A673 (cell line): Measurements from ENCODE around the gene RFTN1. TPM values are rescaled to one million over a fixed set of nuclear protein-coding genes. Genes with fewer than 3 reads are reported as not detected.

Source experiments
- BruUV-seq: library from RNA; stranded (reverse); fragments of 400-500 nt; replicated peaks from 2 replicates; lab custom pipeline; 2021; lab: Mats Ljungman, UMichigan
- CTCF ChIA-PET: fragments of 300-600 bp; sonication (Branson Sonifier 250); formaldehyde crosslinking; loops from one replicate; lab custom pipeline; 2022; ENCODE audit warnings: antibody characterized with exemption; lab: Charles Lee
- POLR2A ChIA-PET: fragments of 300-600 bp; sonication (Branson Sonifier 250); formaldehyde crosslinking; loops from one replicate; lab custom pipeline; 2022; ENCODE audit warnings: antibody characterized with exemption; ENCODE audit not compliant: low non-redundant PET; lab: Charles Lee
- DNase-seq: peaks from one replicate; pipeline ENCODE4 v3.0.0-alpha.2; 2015; ENCODE audit warnings: low spot score
- H3K27ac ChIP-seq: fragments of 200-600 bp; sonication (generic); 2 replicates; pipeline ENCODE4 v1.5.1; 2016; ENCODE audit warnings: mixed run types, low read depth, mild to moderate bottlenecking, mixed read lengths, antibody characterized with exemption, low read length; ENCODE audit not compliant: poor library complexity, severe bottlenecking
- H3K27me3 ChIP-seq: fragments of 200-600 bp; sonication (generic); replicated peaks from 2 replicates; pipeline ENCODE4 v1.6.1; 2017; ENCODE audit warnings: mixed run types, low read depth, mild to moderate bottlenecking, mixed read lengths, antibody characterized with exemption, low read length; ENCODE audit not compliant: insufficient read depth, poor library complexity
- H3K36me3 ChIP-seq: fragments of 200-600 bp; sonication (generic); 2 replicates; pipeline ENCODE4 v1.6.1; 2016; ENCODE audit warnings: mixed run types, mild to moderate bottlenecking, mixed read lengths, antibody characterized with exemption, low read length; ENCODE audit not compliant: insufficient read depth, poor library complexity, severe bottlenecking
- H3K4me1 ChIP-seq: fragments of 200-600 bp; sonication (generic); 2 replicates; pipeline ENCODE4 v1.6.1; 2017; ENCODE audit warnings: mixed run types, mild to moderate bottlenecking, mixed read lengths, antibody characterized with exemption, low read length; ENCODE audit not compliant: insufficient read depth, poor library complexity, severe bottlenecking
- H3K4me3 ChIP-seq: fragments of 200-600 bp; sonication (generic); 2 replicates; pipeline ENCODE4 v1.5.1; 2016; ENCODE audit warnings: low read depth, mixed run types, mild to moderate bottlenecking, mixed read lengths, low read length; ENCODE audit not compliant: poor library complexity, severe bottlenecking
- H3K9me3 ChIP-seq: fragments of 200-600 bp; sonication (generic); 2 replicates; pipeline ENCODE4 v1.6.1; 2016; ENCODE audit warnings: mixed run types, low read depth, mild to moderate bottlenecking, mixed read lengths, antibody characterized with exemption, low read length; ENCODE audit not compliant: poor library complexity, severe bottlenecking
- CTCF ChIP-seq: fragments of 300-800, 200-600 bp; sonication (generic); conservative IDR thresholded peaks from 2 replicates; pipeline ENCODE4 v1.5.1; 2017; ENCODE audit warnings: low read depth, mild to moderate bottlenecking, antibody characterized with exemption, low read length, moderate library complexity, mixed read lengths
- EZH2 ChIP-seq: fragments of 200-600 bp; sonication (generic); IDR thresholded peaks from 2 replicates; pipeline ENCODE4 v1.6.1; 2017; ENCODE audit warnings: borderline replicate concordance, low read depth, mild to moderate bottlenecking, mixed read lengths, antibody characterized with exemption, low read length; ENCODE audit not compliant: poor library complexity, severe bottlenecking
- intact Hi-C: fragments of 100-400 bp; cut with micrococcal nuclease; formaldehyde crosslinking; loops from one replicate; pipeline ENCODE4 v1.10.0; 2022; ENCODE audit not compliant: unreplicated experiment
- total RNA-seq: library from RNA; stranded (reverse); gene quantifications from 2 replicates; pipeline ENCODE4 v1.2.3, GENCODE V29; 2021

Gene RFTN1
- total RNA-seq, 1 experiment from 2014 or later, result 0.60 TPM

DNA sequence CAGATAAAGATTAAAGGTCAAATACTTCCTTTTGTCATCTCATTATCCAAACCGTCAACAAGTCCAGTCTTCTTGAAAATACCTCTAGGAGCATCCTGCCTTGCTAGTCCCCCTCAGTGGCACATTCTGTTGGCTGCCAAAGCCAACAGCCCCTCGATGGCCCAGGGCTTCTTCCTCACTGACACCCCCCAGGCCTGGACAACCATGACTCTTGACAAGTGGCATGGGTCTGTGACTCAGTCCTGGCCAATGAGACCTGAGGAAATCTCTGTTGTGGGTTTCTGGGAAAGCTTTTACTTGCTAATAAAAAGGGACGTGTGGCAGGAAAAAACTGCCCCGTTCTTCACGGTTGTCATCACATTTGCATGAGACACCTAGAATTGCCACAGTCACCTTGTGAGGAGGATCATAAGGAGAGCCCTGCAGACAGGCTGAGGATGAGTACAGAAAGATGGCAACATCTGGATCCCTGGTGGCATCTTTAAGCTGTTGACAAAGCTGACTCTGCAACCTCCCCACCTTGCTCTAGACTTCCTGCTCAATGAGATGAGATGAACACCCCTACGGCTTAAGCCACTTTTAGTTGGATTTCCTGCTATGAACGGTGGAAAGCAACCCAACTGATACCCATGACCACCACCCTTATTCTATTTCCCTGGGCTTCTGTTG lies 167.0 kb downstream of the RFTN1 start:
- ChIA-PET POLR2A (no interaction called here), CTCF (no interaction called here)
- H3K4me3 ChIP-seq, result no peak overlapping the region
- peaks cover 16% of the 10 kb centered on the region for H3K4me1 ChIP-seq
- no peak overlapping the region for H3K27ac ChIP-seq
- intact Hi-C loops, result no loop called here
- no peaks in the 10 kb centered on the region for H3K36me3 ChIP-seq
- TF ChIP-seq EZH2 (no peak), CTCF (no peak)
- DNase-seq, result no peak
- H3K9me3 ChIP-seq, result no peaks in the 10 kb centered on the region
- H3K27me3 ChIP-seq, result no peaks in the 10 kb centered on the region
- BruUV-seq, result no TSS peak

DNA sequence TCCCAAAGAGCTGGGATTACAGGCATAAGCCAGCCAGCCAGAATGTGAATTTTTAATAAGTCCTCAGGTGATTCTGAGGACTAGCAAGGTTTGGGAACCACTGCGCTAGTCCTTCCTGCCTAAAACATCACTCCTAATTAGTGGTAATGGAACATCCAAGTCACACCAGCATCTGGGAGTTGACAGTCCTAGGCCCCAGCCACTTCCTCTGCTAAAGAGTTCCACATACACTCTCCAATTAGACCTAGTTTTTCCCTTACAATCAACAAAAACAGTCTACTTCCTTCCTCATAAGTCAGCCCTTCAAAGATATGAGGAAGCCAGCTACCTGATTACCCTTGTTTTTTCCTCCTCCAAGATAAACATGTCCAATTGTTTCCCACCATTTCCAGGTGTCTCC lies 170.4 kb downstream of the RFTN1 start:
- no peak for DNase-seq
- intact Hi-C loops, result no loop called here
- Histone ChIP-seq H3K4me3 (no peak overlapping the region), H3K27me3 (no peaks in the 10 kb centered on the region), H3K4me1 (no peaks in the 10 kb centered on the region), H3K27ac (no peak overlapping the region), H3K36me3 (no peaks in the 10 kb centered on the region), H3K9me3 (no peaks in the 10 kb centered on the region)
- POLR2A ChIA-PET, result no interaction called here
- CTCF ChIA-PET, result no interaction called here
- TF ChIP-seq CTCF (no peak), EZH2 (no peak)
- BruUV-seq, result no TSS peak

DNA sequence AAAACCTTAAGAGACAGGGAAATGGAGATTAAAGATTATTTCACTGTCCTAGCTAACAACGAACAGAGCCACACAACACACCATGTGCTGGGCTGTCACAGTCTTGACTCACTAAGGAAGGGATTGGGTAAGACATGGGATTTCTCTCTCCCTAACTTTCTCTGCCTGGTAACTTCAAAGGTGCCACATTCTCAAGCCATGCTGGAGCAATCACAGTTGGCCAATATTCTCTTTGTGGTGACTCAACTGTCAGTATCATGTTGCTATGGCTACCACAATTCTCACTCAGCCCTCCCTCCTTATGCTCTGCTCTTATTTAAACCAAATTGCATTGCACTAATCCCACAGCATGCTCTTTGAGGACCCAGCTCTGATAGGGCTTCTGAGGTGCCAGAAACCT lies 174.5 kb downstream of the RFTN1 start:
- H3K36me3 ChIP-seq, result no peaks in the 10 kb centered on the region
- DNase-seq, result peak; percentile 39
- H3K4me1 ChIP-seq, result no peaks in the 10 kb centered on the region
- ChIA-PET POLR2A (no interaction called here), CTCF (no interaction called here)
- H3K27me3 ChIP-seq, result no peaks in the 10 kb centered on the region
- intact Hi-C loops, result no loop called here
- no TSS peak for BruUV-seq
- no peak overlapping the region for H3K4me3 ChIP-seq
- H3K9me3 ChIP-seq, result no peaks in the 10 kb centered on the region
- H3K27ac ChIP-seq, result no peak overlapping the region
- TF ChIP-seq CTCF (no peak), EZH2 (no peak)
